Kidney epithelial cell (primary cell): ENCODE measurements around the gene PADI2. TPM values are rescaled to one million over a fixed set of nuclear protein-coding genes. Genes with fewer than 3 reads are reported as not detected.

Experiments used
- DNase-seq: peaks from one replicate; pipeline ENCODE4 v3.0.0-alpha.2; 2010; ENCODE audit warnings: low read depth
- H3K27me3 ChIP-seq: 2 replicates; pipeline ENCODE4 v1.6.0; 2011; ENCODE audit warnings: low read length; ENCODE audit not compliant: control insufficient read depth, insufficient read depth
- H3K36me3 ChIP-seq: 2 replicates; pipeline ENCODE4 v1.5.1; 2011; ENCODE audit warnings: low read length; ENCODE audit not compliant: control insufficient read depth, insufficient read depth
- H3K4me3 ChIP-seq: 2 replicates; pipeline ENCODE4 v1.5.1; 2011; ENCODE audit warnings: low read depth, mild to moderate bottlenecking, control low read depth, low read length
- total RNA-seq: library from RNA; depleted of rRNA; stranded (reverse); fragments of >200 nt; gene quantifications from 2 replicates; pipeline ENCODE4 v1.2.3, GENCODE V29; 2015
- TF ChIP-seq, protein P1 (sequence below): IDR thresholded peaks from 2 replicates; pipeline ENCODE4 v1.5.1; 2011; ENCODE audit warnings: mild to moderate bottlenecking, moderate library complexity, low read length, control low read depth, inconsistent platforms; ENCODE audit not compliant: insufficient read depth, poor library complexity, severe bottlenecking

The PADI2 gene
- total RNA-seq, 1 donor from 2014 or later: 8.1 TPM

- no peak overlapping the region for H3K4me3 ChIP-seq
- no peaks in the 10 kb centered on the region for H3K27me3 ChIP-seq
- no peak for DNase-seq
- TF ChIP-seq, protein P1, sequence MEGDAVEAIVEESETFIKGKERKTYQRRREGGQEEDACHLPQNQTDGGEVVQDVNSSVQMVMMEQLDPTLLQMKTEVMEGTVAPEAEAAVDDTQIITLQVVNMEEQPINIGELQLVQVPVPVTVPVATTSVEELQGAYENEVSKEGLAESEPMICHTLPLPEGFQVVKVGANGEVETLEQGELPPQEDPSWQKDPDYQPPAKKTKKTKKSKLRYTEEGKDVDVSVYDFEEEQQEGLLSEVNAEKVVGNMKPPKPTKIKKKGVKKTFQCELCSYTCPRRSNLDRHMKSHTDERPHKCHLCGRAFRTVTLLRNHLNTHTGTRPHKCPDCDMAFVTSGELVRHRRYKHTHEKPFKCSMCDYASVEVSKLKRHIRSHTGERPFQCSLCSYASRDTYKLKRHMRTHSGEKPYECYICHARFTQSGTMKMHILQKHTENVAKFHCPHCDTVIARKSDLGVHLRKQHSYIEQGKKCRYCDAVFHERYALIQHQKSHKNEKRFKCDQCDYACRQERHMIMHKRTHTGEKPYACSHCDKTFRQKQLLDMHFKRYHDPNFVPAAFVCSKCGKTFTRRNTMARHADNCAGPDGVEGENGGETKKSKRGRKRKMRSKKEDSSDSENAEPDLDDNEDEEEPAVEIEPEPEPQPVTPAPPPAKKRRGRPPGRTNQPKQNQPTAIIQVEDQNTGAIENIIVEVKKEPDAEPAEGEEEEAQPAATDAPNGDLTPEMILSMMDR: no peak
- no peaks in the 10 kb centered on the region for H3K36me3 ChIP-seq
Observed at GRCh38 chr1:17163789-17164666, 44.8 kb upstream of the PADI2 start.

- H3K4me3 ChIP-seq: no peak overlapping the region
- TF ChIP-seq, protein P1: no peak
- no peak for DNase-seq
Observed at GRCh38 chr1:17163371-17163770, 44.1 kb upstream of the PADI2 start.

DNA sequence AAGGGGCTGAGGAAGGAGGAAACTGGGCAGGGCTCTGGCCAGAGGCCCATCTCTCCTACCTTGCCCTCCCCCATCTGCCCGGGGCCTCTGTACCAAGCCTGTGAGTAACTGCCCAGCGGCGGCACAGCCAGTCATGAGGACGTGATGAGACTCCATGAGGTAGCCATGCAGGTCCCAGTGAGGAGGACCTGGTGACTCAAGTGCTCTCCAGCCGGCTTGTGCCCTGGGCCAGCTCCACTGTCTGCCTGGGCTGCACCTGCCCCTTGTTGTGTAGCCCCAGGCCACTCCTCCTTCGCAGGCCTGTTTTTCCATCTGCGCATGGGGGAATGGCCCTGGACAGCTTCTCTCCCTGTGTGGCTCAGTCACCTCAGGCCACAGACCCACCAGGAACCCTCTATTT is 43.7 kb upstream of the PADI2 start:
- DNase-seq: peak; percentile 59
- Histone ChIP-seq H3K4me3 (no peak overlapping the region), H3K36me3 (no peaks in the 10 kb centered on the region), H3K27me3 (no peaks in the 10 kb centered on the region)
- TF ChIP-seq, protein P1: no peak

More at GRCh38 chr1:17163371-17163770, 44.1 kb upstream of the PADI2 start:
- Histone ChIP-seq H3K27me3 (no peaks in the 10 kb centered on the region), H3K36me3 (no peaks in the 10 kb centered on the region)

DNA sequence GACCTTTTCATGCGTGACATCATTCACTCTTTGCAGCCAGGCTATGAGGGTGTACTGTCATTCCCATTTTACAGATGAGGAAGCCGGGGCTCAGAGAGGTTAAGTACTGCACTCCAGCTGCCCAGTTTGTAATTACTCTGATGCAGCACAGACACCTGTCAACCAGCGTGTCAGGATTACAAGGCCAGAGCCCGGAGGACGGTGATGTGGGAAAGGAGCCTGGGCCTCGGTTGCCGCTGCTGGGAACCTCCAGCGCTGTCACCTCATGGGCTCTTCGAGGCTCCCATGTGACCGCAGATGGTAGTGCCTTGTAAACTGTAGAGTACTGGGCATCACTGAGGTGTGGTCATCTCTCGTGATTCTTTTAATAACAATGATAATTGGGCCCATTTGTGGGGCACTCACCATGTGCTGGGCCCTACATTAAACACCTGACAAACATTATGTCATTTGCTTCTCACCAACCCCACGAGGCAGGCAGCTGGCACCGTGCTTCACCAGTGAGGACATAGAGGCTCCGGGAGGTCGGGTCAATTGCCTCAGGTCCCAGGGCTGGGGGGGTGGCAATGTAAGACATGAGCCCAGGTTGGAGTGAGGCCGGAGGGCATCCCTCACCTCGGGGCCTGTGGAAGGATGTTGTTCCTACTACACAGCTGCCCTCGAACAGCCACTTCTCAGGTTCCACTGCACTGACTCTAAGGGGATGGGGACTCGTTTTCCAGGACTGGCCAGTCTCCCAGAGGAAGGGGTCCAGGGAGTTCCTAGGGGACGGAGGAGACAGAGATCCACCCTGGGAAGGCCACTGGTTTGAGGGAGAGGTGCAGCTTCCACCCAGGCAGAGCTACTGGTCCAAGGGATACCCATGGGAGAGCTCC is 42.9 kb upstream of the PADI2 start:
- no peaks in the 10 kb centered on the region for H3K36me3 ChIP-seq
- H3K27me3 ChIP-seq: no peaks in the 10 kb centered on the region
- TF ChIP-seq, protein P1: no peak
- H3K4me3 ChIP-seq: no peak overlapping the region
- DNase-seq: no peak

DNA sequence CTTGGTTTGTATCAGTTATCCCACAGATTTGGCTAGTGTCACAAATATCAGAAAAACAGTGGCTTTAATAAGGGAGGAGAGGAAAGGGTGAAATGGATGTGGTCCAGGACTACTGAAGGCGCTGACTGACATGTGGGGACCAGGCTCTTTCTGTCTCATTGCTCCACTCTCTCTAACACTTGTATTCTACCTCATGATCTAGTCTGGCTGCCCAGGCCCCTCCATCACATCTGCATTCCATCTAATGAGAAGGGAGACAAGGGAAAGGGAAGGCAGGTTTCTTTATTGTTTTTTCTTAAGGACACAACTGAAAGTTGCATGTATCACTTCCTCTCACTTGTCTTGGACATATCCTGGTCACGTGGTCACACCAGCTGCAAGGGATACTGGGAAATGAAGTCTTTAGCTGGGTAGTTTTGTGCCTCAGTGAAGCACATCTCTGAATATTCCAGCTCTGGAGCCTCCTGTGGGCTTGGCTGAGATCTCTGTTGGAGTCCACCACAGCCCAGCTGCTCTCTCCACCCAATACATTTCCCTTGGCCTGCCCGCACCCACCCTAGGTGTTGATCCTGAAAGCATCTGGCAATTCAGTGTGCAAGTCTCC is 42.0 kb upstream of the PADI2 start:
- Histone ChIP-seq H3K27me3 (no peaks in the 10 kb centered on the region), H3K36me3 (no peaks in the 10 kb centered on the region), H3K4me3 (no peak overlapping the region)
- DNase-seq: no peak
- TF ChIP-seq, protein P1: no peak
